Measurements from ENCODE around the gene GPLD1. TPM values are rescaled to one million over a fixed set of nuclear protein-coding genes. Genes with fewer than 3 reads are reported as not detected.

The GPLD1 gene
- total RNA-seq, 2 experiments from 2014 or later, result 0.59 to 0.66 TPM

DNA sequence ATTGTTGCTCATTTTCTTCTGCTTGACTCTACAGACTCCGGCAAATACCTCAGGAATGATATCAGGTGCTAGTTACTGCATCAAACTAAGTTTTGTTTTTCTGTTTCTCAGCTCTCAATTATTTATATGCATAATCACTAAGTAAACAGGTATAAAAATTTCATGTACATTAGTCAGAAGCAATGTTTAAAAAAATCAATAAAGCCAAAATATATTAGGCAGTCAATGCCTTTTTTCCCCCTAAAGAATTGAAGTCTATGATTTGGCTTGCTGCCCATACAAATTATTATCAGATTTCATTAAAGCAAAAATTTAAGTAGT, 107.2 kb downstream of the GPLD1 start:
- no peak for ATAC-seq (ENCODE audit: poor library complexity)
- no peaks in the 10 kb centered on the region for H3K4me1 ChIP-seq (ENCODE audit: insufficient read depth, low read length)
- TF ChIP-seq CTCF (IDR thresholded peaks at IDR 0.05), result no peak
- H3K27me3 ChIP-seq (ENCODE audit: control insufficient read depth in 1 of 2, insufficient read depth in 2 of 2, low read length in 2 of 2), result peaks cover 0 to 6% of the 10 kb centered on the region in 2 experiments
- no peak for DNase-seq
- no peaks in the 10 kb centered on the region for H3K9me3 ChIP-seq (ENCODE audit: control insufficient read depth in 1 of 2, insufficient read depth in 1 of 2, low read length in 2 of 2)
- no peaks in the 10 kb centered on the region for H3K9me3 Mint-ChIP-seq
- intact Hi-C loops (cut with DNase I, micrococcal nuclease), result no loop called here
- no peak overlapping the region for H3K27ac Mint-ChIP-seq
- ChIA-PET POLR2A (no interaction called here), CTCF (no interaction called here)
- H3K36me3 Mint-ChIP-seq (ENCODE audit: low read depth), result no peaks in the 10 kb centered on the region
- H3K27me3 Mint-ChIP-seq, result peaks cover 21% of the 10 kb centered on the region
- no peak overlapping the region for H3K27ac ChIP-seq (ENCODE audit: low read depth in 1 of 2, low read length in 2 of 2)
- no peak overlapping the region for H3K4me3 Mint-ChIP-seq
- no peak overlapping the region for H3K4me3 ChIP-seq (ENCODE audit: low read length)
- no peaks in the 10 kb centered on the region for H3K4me1 Mint-ChIP-seq (ENCODE audit: low read depth)
- H3K36me3 ChIP-seq (ENCODE audit: insufficient read depth, low read length), result no peaks in the 10 kb centered on the region

- POLR2A ChIA-PET, result no interaction called here
- Histone ChIP-seq H3K27me3 (ENCODE audit: control insufficient read depth in 1 of 2, insufficient read depth in 2 of 2, low read length in 2 of 2) (peaks cover 0 to 6% of the 10 kb centered on the region in 2 experiments), H3K27ac (ENCODE audit: low read depth in 1 of 2, low read length in 2 of 2) (no peak overlapping the region), H3K9me3 (ENCODE audit: control insufficient read depth in 1 of 2, insufficient read depth in 1 of 2, low read length in 2 of 2) (no peaks in the 10 kb centered on the region), H3K4me1 (ENCODE audit: insufficient read depth, low read length) (no peaks in the 10 kb centered on the region), H3K36me3 (ENCODE audit: insufficient read depth, low read length) (no peaks in the 10 kb centered on the region), H3K4me3 (ENCODE audit: low read length) (no peak overlapping the region)
- DNase-seq, result no peak
- Mint-ChIP-seq H3K4me1 (ENCODE audit: low read depth) (no peaks in the 10 kb centered on the region), H3K36me3 (ENCODE audit: low read depth) (no peaks in the 10 kb centered on the region), H3K27me3 (peaks cover 21% of the 10 kb centered on the region), H3K9me3 (no peaks in the 10 kb centered on the region), H3K27ac (no peak overlapping the region), H3K4me3 (no peak overlapping the region)
- no peak for TF ChIP-seq CTCF (IDR thresholded peaks at IDR 0.05)
- CTCF ChIA-PET, result no interaction called here
- no peak for ATAC-seq (ENCODE audit: poor library complexity)
- intact Hi-C loops (cut with DNase I, micrococcal nuclease), result no loop called here
Observed at GRCh38 chr6:24381476-24382219, 107.7 kb downstream of the GPLD1 start.

- TF ChIP-seq CTCF (IDR thresholded peaks at IDR 0.05), result no peak
- H3K27ac ChIP-seq (ENCODE audit: low read depth in 1 of 2, low read length in 2 of 2), result no peak overlapping the region
- DNase-seq (no peak), ATAC-seq (ENCODE audit: poor library complexity) (no peak)
- no peaks in the 10 kb centered on the region for H3K9me3 ChIP-seq (ENCODE audit: control insufficient read depth in 1 of 2, insufficient read depth in 1 of 2, low read length in 2 of 2)
- ChIA-PET POLR2A (interaction anchor here (0.5 kb wide), 1 partner anchor 210 kb away, joined by 3 read pairs; no protein-coding TSS in a partner anchor), CTCF (no interaction called here)
- H3K4me3 ChIP-seq (ENCODE audit: low read length), result no peak overlapping the region
- H3K36me3 ChIP-seq (ENCODE audit: insufficient read depth, low read length), result no peaks in the 10 kb centered on the region
- H3K4me3 Mint-ChIP-seq, result no peak overlapping the region
- H3K27me3 ChIP-seq (ENCODE audit: control insufficient read depth in 1 of 2, insufficient read depth in 2 of 2, low read length in 2 of 2), result no peaks in the 10 kb centered on the region
- intact Hi-C loops (cut with DNase I, micrococcal nuclease), result no loop called here
- no peaks in the 10 kb centered on the region for H3K36me3 Mint-ChIP-seq (ENCODE audit: low read depth)
- peaks cover 6% of the 10 kb centered on the region for H3K27me3 Mint-ChIP-seq
- no peaks in the 10 kb centered on the region for H3K9me3 Mint-ChIP-seq
- no peak overlapping the region for H3K27ac Mint-ChIP-seq
- H3K4me1 Mint-ChIP-seq (ENCODE audit: low read depth), result no peaks in the 10 kb centered on the region
- no peaks in the 10 kb centered on the region for H3K4me1 ChIP-seq (ENCODE audit: insufficient read depth, low read length)
Observed at GRCh38 chr6:24378473-24379097, 110.8 kb downstream of the GPLD1 start.

Other genes starting within 250 kb of the GPLD1 start
- under 1 TPM in 1 of 2 experiments, not detected in 1; 0.05 TPM for gene DCDC2, start 131.5 kb downstream of the GPLD1 start, total RNA-seq
- 1 to 10 TPM; 3.7 to 4.6 TPM for gene MRS2, start 86.6 kb downstream of the GPLD1 start, total RNA-seq
- gene ALDH5A1, start 5.4 kb upstream of the GPLD1 start, total RNA-seq, result 1 to 10 TPM; 3.6 to 5.0 TPM
- not detected for gene KIAA0319, start 156.6 kb upstream of the GPLD1 start, total RNA-seq
- 10 to 100 TPM; 63.9 to 64.6 TPM for gene TDP2, start 177.3 kb upstream of the GPLD1 start, total RNA-seq
- gene ACOT13, start 177.5 kb upstream of the GPLD1 start, total RNA-seq, result 1 to 10 TPM; 1.5 TPM
- 100 to 1,000 TPM; 108 to 111 TPM for gene C6orf62, start 229.6 kb upstream of the GPLD1 start, total RNA-seq

All from CD4-positive, alpha-beta T cell (primary cell).